ENCODE results near the gene ARHGEF9.

- no peak for TF ChIP-seq CREB5 (CRISPR knock-in tag; IDR thresholded peaks at IDR 0.05; ENCODE audit: low read depth)
- no peak for TF ChIP-seq ZNF70 (CRISPR knock-in tag; IDR thresholded peaks at IDR 0.05)
- TF ChIP-seq ZNF8 (CRISPR knock-in tag; IDR thresholded peaks at IDR 0.05), result no peak
- TF ChIP-seq ZNF565 (CRISPR knock-in tag; conservative IDR thresholded peaks at IDR 0.05; ENCODE audit: low read depth), result no peak
- no peak for TF ChIP-seq PATZ1 (CRISPR knock-in tag; IDR thresholded peaks at IDR 0.05; ENCODE audit: borderline replicate concordance)
- no peak for TF ChIP-seq ISL1 (CRISPR knock-in tag; IDR thresholded peaks at IDR 0.05)
Observed at GRCh38 chrX:63675716-63676115, 109.3 kb downstream of the ARHGEF9 start.

Measured in SK-N-SH treated with all-trans-retinoic acid at 6 μM for 48 hours (cell line).